Rectal smooth muscle tissue (tissue), 1 donor: ENCODE results near the gene ITGA1.
A peak's percentile ranks its signal among the peaks of the same experiment; 100 is the strongest.

Source experiments
- H3K27ac ChIP-seq: one replicate; pipeline ENCODE4 v1.7.0; 2013; ENCODE audit warnings: low read depth, low read length, inconsistent platforms
- H3K27me3 ChIP-seq: one replicate; pipeline ENCODE4 v1.7.0; 2013; ENCODE audit warnings: low read length; ENCODE audit not compliant: control insufficient read depth, insufficient read depth
- H3K36me3 ChIP-seq: one replicate; pipeline ENCODE4 v1.7.0; 2013; ENCODE audit warnings: low read length; ENCODE audit not compliant: control insufficient read depth, insufficient read depth
- H3K4me1 ChIP-seq: one replicate; pipeline ENCODE4 v1.7.0; 2013; ENCODE audit warnings: low read length; ENCODE audit not compliant: control insufficient read depth, insufficient read depth
- H3K4me3 ChIP-seq: one replicate; pipeline ENCODE4 v1.7.0; 2013; ENCODE audit warnings: low read length
- H3K9ac ChIP-seq: one replicate; pipeline ENCODE4 v1.7.0; 2013; ENCODE audit warnings: low read length

ITGA1 gene

GRCh38 chr5:52824827-52825226 lies 37.1 kb downstream of the ITGA1 start:
- Histone ChIP-seq H3K36me3 (no peaks in the 10 kb centered on the region), H3K27ac (no peak overlapping the region), H3K27me3 (no peaks in the 10 kb centered on the region), H3K4me1 (peaks cover 17% of the 10 kb centered on the region), H3K4me3 (no peak overlapping the region), H3K9ac (no peak overlapping the region)

GRCh38 chr5:52825826-52826225 lies 38.1 kb downstream of the ITGA1 start:
- H3K27ac ChIP-seq, result no peak overlapping the region
- H3K9ac ChIP-seq, result no peak overlapping the region

GRCh38 chr5:52827815-52828214 lies 40.1 kb downstream of the ITGA1 start:
- H3K9ac ChIP-seq, result no peak overlapping the region
- no peak overlapping the region for H3K4me3 ChIP-seq
- H3K27ac ChIP-seq, result no peak overlapping the region
- H3K36me3 ChIP-seq, result no peaks in the 10 kb centered on the region
- peaks cover 12% of the 10 kb centered on the region for H3K4me1 ChIP-seq
- H3K27me3 ChIP-seq, result no peaks in the 10 kb centered on the region

More at GRCh38 chr5:52825826-52826225, 38.1 kb downstream of the ITGA1 start:
- H3K27me3 ChIP-seq, result no peaks in the 10 kb centered on the region
- no peak overlapping the region for H3K4me3 ChIP-seq
- H3K36me3 ChIP-seq, result no peaks in the 10 kb centered on the region
- H3K4me1 ChIP-seq, result peaks cover 22% of the 10 kb centered on the region

- peaks cover 12% of the 10 kb centered on the region for H3K4me1 ChIP-seq
- no peaks in the 10 kb centered on the region for H3K27me3 ChIP-seq
- H3K9ac ChIP-seq, result no peak overlapping the region
- no peak overlapping the region for H3K4me3 ChIP-seq
- no peak overlapping the region for H3K27ac ChIP-seq
- no peaks in the 10 kb centered on the region for H3K36me3 ChIP-seq
Measured at GRCh38 chr5:52829664-52830063, 41.9 kb downstream of the ITGA1 start.

- H3K9ac ChIP-seq, result no peak overlapping the region
- no peaks in the 10 kb centered on the region for H3K36me3 ChIP-seq
- peaks cover 12% of the 10 kb centered on the region for H3K4me1 ChIP-seq
- peak overlapping the region; percentile 47 for H3K27ac ChIP-seq
- H3K4me3 ChIP-seq, result no peak overlapping the region
- H3K27me3 ChIP-seq, result no peaks in the 10 kb centered on the region
Measured at GRCh38 chr5:52830650-52831049, 42.9 kb downstream of the ITGA1 start.

GRCh38 chr5:52831786-52832511 lies 44.2 kb downstream of the ITGA1 start:
- no peak overlapping the region for H3K27ac ChIP-seq
- no peaks in the 10 kb centered on the region for H3K36me3 ChIP-seq
- peaks cover 12% of the 10 kb centered on the region for H3K4me1 ChIP-seq
- no peak overlapping the region for H3K4me3 ChIP-seq
- H3K9ac ChIP-seq, result no peak overlapping the region
- H3K27me3 ChIP-seq, result no peaks in the 10 kb centered on the region

- H3K4me3 ChIP-seq, result no peak overlapping the region
- H3K9ac ChIP-seq, result no peak overlapping the region
- no peaks in the 10 kb centered on the region for H3K36me3 ChIP-seq
- H3K27me3 ChIP-seq, result no peaks in the 10 kb centered on the region
- H3K4me1 ChIP-seq, result peaks cover 23% of the 10 kb centered on the region
- peak overlapping the region; percentile 53 for H3K27ac ChIP-seq
Measured at GRCh38 chr5:52834320-52834719, 46.6 kb downstream of the ITGA1 start.

- H3K36me3 ChIP-seq, result no peaks in the 10 kb centered on the region
- H3K9ac ChIP-seq, result no peak overlapping the region
- H3K4me1 ChIP-seq, result peaks cover 30% of the 10 kb centered on the region
- H3K4me3 ChIP-seq, result peak overlapping the region; percentile 18
- no peaks in the 10 kb centered on the region for H3K27me3 ChIP-seq
- peak overlapping the region; percentile 84 for H3K27ac ChIP-seq
Measured at GRCh38 chr5:52837068-52837467, 49.4 kb downstream of the ITGA1 start.

- Histone ChIP-seq H3K9ac (no peak overlapping the region), H3K4me1 (peaks cover 31% of the 10 kb centered on the region), H3K27me3 (no peaks in the 10 kb centered on the region), H3K36me3 (no peaks in the 10 kb centered on the region), H3K27ac (peak overlapping the region; percentile 84), H3K4me3 (no peak overlapping the region)
Measured at GRCh38 chr5:52837591-52838001, 49.9 kb downstream of the ITGA1 start.

- Histone ChIP-seq H3K4me1 (peaks cover 31% of the 10 kb centered on the region), H3K27ac (peak overlapping the region; percentile 84), H3K4me3 (no peak overlapping the region)
Measured at GRCh38 chr5:52838326-52839015, 50.8 kb downstream of the ITGA1 start.

GRCh38 chr5:52839285-52839684 lies 51.6 kb downstream of the ITGA1 start:
- Histone ChIP-seq H3K27ac (peak overlapping the region; percentile 22), H3K4me1 (peaks cover 34% of the 10 kb centered on the region), H3K9ac (no peak overlapping the region)

More at GRCh38 chr5:52838326-52839015, 50.8 kb downstream of the ITGA1 start:
- Histone ChIP-seq H3K27me3 (no peaks in the 10 kb centered on the region), H3K9ac (no peak overlapping the region), H3K36me3 (no peaks in the 10 kb centered on the region)

GRCh38 chr5:52840277-52841050 lies 52.7 kb downstream of the ITGA1 start:
- H3K4me3 ChIP-seq, result peak overlapping the region; percentile 14
- H3K27me3 ChIP-seq, result no peaks in the 10 kb centered on the region
- peaks cover 38% of the 10 kb centered on the region for H3K4me1 ChIP-seq
- H3K36me3 ChIP-seq, result no peaks in the 10 kb centered on the region
- H3K9ac ChIP-seq, result no peak overlapping the region
- peak overlapping the region; percentile 75 for H3K27ac ChIP-seq

More at GRCh38 chr5:52839285-52839684, 51.6 kb downstream of the ITGA1 start:
- Histone ChIP-seq H3K27me3 (no peaks in the 10 kb centered on the region), H3K36me3 (no peaks in the 10 kb centered on the region), H3K4me3 (no peak overlapping the region)
